Activated CD4-positive, alpha-beta T cell treated with anti-CD3 and anti-CD28 coated beads, Interleukin-2, Interleukin-4, amounts not matched to agents 100 ng/mL and 50 ng/mL, durations not matched to agents 16 hours and 8 hours (primary cell): ENCODE results near the gene TBC1D20.
A peak's percentile ranks its signal among the peaks of the same experiment; 100 is the strongest.

Experiments used
- DNase-seq: peaks from one replicate; pipeline ENCODE4 v3.0.0-alpha.2; 2020; ENCODE audit warnings: low spot score

Gene TBC1D20

DNA sequence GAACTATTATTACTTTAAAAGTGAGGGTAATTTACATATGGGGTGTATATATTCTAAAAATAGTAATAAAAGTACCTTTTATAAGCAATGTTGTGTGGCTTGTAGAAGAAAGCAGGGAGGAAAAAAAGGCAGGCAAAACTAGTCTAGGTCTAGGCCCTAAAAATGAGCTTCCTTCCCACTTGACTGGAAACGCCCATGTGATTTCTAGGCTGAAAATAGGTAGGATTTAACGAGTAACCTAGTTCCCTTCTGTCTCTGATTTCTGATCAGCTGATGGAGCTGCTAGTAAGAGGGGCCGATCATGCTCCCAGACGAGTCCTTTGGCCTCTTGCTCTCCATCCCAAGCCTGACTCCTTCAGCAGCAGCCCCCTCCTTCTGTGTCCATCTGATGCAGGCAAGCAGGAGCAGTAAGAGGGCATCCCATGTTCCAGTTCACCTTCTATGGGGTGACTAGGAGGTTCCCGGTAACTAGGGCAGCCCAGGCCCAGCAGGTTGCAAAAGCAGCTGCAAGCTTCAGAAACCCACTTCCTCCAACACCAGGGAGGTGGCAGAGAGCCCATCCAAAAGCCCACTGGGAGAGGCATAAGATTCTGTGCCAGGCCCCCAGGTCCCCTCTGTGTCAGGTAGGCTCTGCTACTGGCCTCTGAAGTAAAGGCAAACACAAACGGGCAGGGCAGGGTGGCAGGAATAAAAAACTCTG, 24.4 kb downstream of the TBC1D20 start:
- DNase-seq: peak; percentile 19

GRCh38 chr20:436476-436875, 25.9 kb downstream of the TBC1D20 start:
- no peak for DNase-seq

- no peak for DNase-seq
These were observed 26.8 kb downstream of the TBC1D20 start for GRCh38 chr20:435558-435957.

DNA sequence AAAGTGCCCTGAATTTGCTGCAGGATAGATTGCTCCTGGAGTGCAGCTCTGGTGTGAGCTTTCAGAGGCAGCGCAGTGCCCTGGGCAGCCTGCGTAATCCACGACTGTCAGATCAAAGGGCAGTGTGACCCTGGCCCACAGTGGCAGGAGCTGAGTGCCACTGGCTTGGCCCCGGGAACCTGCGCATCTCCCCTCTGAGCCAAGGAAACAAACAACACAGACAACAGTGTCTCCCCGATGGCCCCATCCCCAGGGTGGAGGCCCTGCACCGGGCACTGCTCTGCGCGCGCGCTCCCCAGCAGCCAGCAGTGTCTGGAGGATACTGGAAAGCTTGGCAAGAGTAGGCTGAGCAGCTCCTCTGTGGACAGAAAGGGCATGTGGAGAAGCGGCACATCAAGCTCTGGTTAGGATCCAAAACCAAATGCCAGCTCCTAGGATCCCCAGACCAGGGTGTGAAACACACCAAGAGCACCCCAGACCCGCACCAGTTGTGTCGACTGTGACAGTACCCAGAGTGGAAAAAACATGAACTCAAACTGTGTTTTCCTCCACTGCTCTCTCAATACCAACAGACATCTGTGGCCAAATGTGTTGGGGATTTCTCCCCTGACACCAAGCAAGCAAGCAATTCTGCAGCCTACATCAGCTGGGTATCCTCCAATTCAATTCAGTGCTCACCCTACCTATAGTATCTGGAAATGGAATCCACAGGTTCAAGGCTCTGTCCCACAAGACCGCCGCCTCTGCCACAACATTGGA, 27.5 kb downstream of the TBC1D20 start:
- DNase-seq: no peak

DNA sequence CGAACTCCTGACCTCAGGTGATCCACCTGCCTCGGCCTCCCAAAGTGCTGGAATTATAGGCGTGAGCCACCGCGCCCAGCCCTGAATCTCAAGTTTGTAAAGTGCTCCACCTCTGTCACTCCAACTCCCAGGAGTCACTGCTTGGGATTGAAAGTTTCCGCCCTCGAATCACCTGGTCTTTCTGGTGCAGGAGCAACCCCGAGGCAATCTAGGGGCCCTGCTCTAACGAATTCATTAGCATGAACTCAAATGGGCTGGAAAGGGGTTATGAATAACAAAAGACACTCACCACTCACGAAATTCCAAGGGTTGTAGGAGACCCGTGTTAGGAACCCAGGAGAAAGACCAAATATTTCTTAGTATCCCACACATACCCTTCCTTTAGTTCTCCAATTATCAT, 28.1 kb downstream of the TBC1D20 start:
- DNase-seq: no peak

DNA sequence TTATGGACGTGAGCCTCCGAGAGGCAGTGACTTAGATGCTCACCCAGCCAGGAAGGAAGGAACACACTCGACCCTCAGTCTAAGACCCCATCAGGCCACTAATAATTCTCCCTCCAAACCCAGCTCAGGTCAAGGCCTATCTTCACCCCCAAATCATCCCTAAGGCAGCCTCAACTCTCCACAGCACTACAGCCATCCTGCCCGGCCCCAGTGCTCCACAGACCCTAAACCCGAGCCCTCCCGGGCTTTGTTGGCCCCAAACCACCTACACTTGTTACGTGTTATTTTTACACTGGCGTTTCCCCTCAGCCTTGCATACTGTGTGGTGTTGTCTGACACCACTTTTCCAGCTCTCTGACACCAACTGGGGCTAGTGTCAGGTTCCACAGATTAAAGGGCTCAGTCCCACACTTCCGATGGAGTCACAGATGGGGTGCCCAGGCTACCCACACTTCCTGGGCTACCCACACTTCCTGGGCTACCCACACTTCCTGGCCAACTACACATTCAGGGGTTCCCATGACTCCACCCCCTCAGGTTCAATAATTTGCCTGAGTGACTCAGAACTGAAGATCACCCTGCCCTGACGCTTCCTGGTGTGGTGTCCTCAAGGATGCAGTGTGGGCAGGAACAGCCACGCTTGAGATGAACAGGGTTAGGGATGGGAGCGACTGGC, 28.9 kb downstream of the TBC1D20 start:
- DNase-seq: peak; percentile 81

GRCh38 chr20:432677-433299, 29.5 kb downstream of the TBC1D20 start:
- DNase-seq: no peak

DNA sequence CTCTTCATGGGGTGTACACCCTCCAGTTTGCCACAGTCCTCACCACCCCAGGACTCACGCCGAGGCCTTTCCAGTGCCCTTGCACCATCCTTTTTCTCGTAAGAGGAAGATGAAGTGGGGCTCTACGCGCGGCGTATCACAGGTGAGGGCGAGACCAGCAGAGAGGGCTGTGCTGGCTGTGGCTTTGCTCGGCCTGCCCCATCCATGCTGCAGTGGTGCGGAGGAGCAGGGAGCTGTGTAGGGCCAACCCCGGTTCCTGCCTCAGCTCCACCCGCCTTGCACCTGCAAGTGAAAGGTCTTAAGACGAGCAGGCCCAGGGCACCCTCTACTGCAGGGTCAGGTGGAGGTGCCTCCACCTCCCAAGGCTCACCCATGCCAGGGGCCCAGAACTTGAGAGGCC, 30.1 kb downstream of the TBC1D20 start:
- DNase-seq: no peak

GRCh38 chr20:431012-431904, 31.1 kb downstream of the TBC1D20 start:
- peak; percentile 42 for DNase-seq

- DNase-seq: no peak
These were observed 32.0 kb downstream of the TBC1D20 start for GRCh38 chr20:430091-430999.

GRCh38 chr20:428658-429200, 33.6 kb downstream of the TBC1D20 start:
- DNase-seq: no peak

GRCh38 chr20:427849-428657, 34.3 kb downstream of the TBC1D20 start:
- DNase-seq: no peak

GRCh38 chr20:427401-427800, 34.9 kb downstream of the TBC1D20 start:
- no peak for DNase-seq

GRCh38 chr20:426566-426965, 35.8 kb downstream of the TBC1D20 start:
- DNase-seq: no peak

DNA sequence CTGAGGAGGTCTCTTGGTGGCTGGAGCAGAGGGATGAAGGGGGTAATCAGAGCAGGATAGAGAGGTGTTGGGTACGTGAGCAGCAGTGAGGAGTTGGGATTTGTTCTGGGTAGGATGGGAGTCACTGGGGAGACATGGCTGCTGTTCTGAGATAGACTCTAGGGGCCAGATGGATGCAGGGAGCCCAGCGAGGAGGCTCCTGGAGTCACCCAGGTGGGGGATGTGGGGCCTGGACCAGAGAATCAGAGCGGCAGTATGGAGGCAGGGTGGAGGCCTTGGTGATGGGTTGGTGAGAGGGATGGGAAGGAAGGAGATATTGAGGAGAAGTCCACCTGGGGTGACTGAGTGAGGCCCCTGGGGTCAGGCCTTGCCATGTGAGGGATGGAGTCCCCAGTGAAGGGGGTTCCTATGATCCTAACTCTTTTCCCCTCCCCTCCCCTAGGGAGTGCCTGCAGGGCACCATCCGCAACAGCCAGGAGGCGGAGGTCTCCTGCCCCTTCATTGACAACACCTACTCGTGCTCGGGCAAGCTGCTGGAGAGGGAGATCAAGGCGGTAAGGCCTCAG, 40.6 kb downstream of the TBC1D20 start:
- DNase-seq: no peak

DNA sequence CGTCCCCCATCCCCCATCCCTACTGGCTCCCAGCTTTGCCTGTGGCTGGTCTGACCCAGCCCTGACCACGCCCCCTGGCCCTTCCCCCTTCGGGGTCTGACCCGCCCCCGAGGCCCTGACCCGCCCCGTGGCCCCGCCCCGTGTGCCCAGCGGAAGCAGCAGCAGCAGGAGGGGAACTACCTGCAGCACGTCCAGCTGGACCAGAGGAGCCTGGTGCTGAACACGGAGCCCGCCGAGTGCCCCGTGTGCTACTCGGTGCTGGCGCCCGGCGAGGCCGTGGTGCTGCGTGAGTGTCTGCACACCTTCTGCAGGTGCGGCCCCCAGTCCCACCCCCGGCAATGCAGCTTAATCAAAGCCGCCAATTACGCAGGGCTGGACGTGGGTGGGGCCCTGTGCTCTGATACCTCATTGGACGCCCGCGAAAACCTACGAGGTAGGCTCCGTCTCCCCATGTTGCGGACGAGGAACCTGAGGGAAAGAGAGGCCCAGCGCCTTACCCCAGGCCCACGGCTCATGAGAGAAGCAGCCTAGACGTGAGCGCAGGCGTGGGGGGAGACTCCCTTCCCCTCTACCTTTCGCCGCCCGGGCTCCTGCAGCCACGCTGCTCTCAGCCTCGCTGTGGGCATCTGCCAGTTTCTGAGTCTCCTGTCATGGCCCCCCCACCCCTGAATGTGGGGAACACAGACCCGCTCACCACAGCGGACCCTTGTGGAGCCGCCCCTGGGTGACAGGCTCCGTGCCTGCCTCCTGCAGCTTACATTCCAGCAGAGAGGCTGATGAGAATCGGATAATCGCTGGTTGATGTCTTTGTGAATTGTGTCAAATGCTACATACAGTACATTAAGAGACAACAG, 41.4 kb downstream of the TBC1D20 start:
- DNase-seq: peak; percentile 28

DNA sequence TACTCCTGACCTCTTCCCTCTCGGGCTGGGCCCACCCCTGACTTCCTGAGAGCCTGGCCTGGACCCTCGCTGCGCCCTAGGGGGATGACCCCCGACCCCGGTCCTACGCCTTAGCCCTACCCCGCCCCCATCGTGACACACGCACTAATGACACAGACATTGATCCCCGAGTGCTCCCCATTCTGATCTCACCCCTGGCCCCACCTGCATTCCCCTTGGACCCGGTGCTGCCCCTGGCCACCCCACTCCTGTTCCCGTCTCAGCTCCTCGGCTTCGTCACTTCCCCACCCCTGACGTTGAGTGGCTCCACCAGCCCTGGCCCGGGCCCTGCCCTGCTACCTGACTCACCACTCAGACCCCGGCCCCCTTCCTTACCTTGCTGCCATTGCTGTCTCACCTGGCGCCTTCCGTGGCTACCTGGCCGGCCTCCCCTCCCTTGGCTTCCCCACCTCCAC, 42.1 kb downstream of the TBC1D20 start:
- no peak for DNase-seq
